K562 treated with DMSO at 1 percent for 4 hours (cell line): ENCODE measurements around the gene SRR. TPM values are rescaled to one million over a fixed set of nuclear protein-coding genes. Genes with fewer than 3 reads are reported as not detected.

Experiments used
- total RNA-seq: library from RNA; unstranded; fragments of 300-600 nt; gene quantifications from 2 replicates; pipeline ENCODE4 v1.2.3, GENCODE V29; 2022; ENCODE audit not compliant: insufficient read depth

SRR gene
- total RNA-seq, result 10.0 and 12.7 TPM in 2 replicates

GRCh38 chr17:2303204-2304188 is at the start of gene SRR, which contains the start of gene SMG6:
TSS of gene SRR (plus strand) at chr17:2303950. CDS start at chr17:2315561, 11,611 bp downstream.
TSS of gene SMG6 (minus strand) at chr17:2303785. CDS start at chr17:2303720, 65 bp downstream.

GRCh38 chr17:2336215-2336851 is 32.6 kb downstream of the SRR start, which contains the start of gene TSR1:
TSS of gene TSR1 (minus strand) at chr17:2336457. CDS start at chr17:2336427, 30 bp downstream.

GRCh38 chr17:2336852-2337543 is 33.2 kb downstream of the SRR start, which contains the start of gene SGSM2:
TSS of gene SGSM2 (plus strand) at chr17:2337501. CDS start at chr17:2337689, 188 bp downstream.

Other genes starting within 250 kb of the SRR start
- gene HIC1, start 248.8 kb upstream of the SRR start, total RNA-seq, result 0.73 TPM in 1 of 2 replicates, not detected in the other
- gene SMG6, start 165 bp upstream of the SRR start, total RNA-seq, result 12.2 and 12.7 TPM in 2 replicates
- 9.5 and 10.6 TPM in 2 replicates for gene TSR1, start 32.5 kb downstream of the SRR start, total RNA-seq
- gene SGSM2, start 33.6 kb downstream of the SRR start, total RNA-seq, result 11.8 and 20.3 TPM in 2 replicates
- 6.3 and 6.8 TPM in 2 replicates for gene MNT, start 97.1 kb downstream of the SRR start, total RNA-seq
- gene METTL16, start 207.9 kb downstream of the SRR start, total RNA-seq, result 3.4 and 8.1 TPM in 2 replicates